Smooth muscle cell (in vitro differentiated cells): ENCODE data around the gene KLHL33. TPM values are rescaled to one million over a fixed set of nuclear protein-coding genes. Genes with fewer than 3 reads are reported as not detected.
A peak's percentile ranks its signal among the peaks of the same experiment; 100 is the strongest.

Experiments used
- DNase-seq: peaks from one replicate; lab custom pipeline; 2025; ENCODE audit not compliant: unreplicated experiment; lab: John Stamatoyannopoulos, UW
- H2AFZ ChIP-seq: fragments of 200-600 bp; sonication (generic); 2 replicates; pipeline ENCODE4 v1.6.0; 2016; ENCODE audit warnings: antibody characterized with exemption, low read depth, mild to moderate bottlenecking
- H3F3A ChIP-seq: fragments of 200-600 bp; sonication (generic); 2 replicates; pipeline ENCODE4 v1.6.0; 2017; ENCODE audit warnings: antibody characterized with exemption, low read depth
- H3K27ac ChIP-seq: fragments of 200-600 bp; sonication (generic); 2 replicates; pipeline ENCODE4 v1.5.1; 2016; ENCODE audit warnings: low read depth, mild to moderate bottlenecking
- H3K27me3 ChIP-seq: fragments of 200-600 bp; sonication (generic); 2 replicates; pipeline ENCODE4 v1.6.1; 2016; ENCODE audit warnings: low read depth, mild to moderate bottlenecking
- H3K36me3 ChIP-seq: fragments of 200-600 bp; sonication (generic); 2 replicates; pipeline ENCODE4 v1.5.1; 2016; ENCODE audit warnings: low read depth
- H3K4me1 ChIP-seq: fragments of 200-600 bp; sonication (generic); 2 replicates; pipeline ENCODE4 v1.5.1; 2016; ENCODE audit warnings: low read depth
- H3K4me2 ChIP-seq: fragments of 200-600 bp; sonication (generic); 2 replicates; pipeline ENCODE4 v1.6.0; 2016; ENCODE audit warnings: mild to moderate bottlenecking
- H3K4me3 ChIP-seq: fragments of 200-600 bp; sonication (generic); 2 replicates; pipeline ENCODE4 v1.5.1; 2016; ENCODE audit warnings: mild to moderate bottlenecking
- H3K79me2 ChIP-seq: fragments of 200-600 bp; sonication (generic); 2 replicates; pipeline ENCODE4 v1.6.0; 2016; ENCODE audit warnings: low read depth, mild to moderate bottlenecking
- H3K9ac ChIP-seq: fragments of 200-600 bp; sonication (generic); 2 replicates; pipeline ENCODE4 v1.6.0; 2016; ENCODE audit warnings: low read depth
- H3K9me3 ChIP-seq: fragments of 200-600 bp; sonication (generic); replicated peaks from 2 replicates; pipeline ENCODE4 v1.5.1; 2016; ENCODE audit warnings: low read depth
- H4K20me1 ChIP-seq: fragments of 200-600 bp; sonication (generic); 2 replicates; pipeline ENCODE4 v1.6.0; 2016; ENCODE audit warnings: low read depth
- WGBS: methylation state at CpG from one replicate; pipeline ENCODE4 v1.1.7; 2016; ENCODE audit warnings: low lambda C conversion rate; 5-methylcytosine and 5-hydroxymethylcytosine counted together
- polyA plus RNA-seq: library from polyadenylated mRNA; unstranded; fragments of >200 nt; fragmentation: Nextera tagmentation; extraction: Ambion mirVana; gene quantifications from 2 replicates; pipeline ENCODE4 v1.2.1, GENCODE V29; 2016
- total RNA-seq: library from RNA; depleted of rRNA; stranded (reverse); fragments of >200 nt; gene quantifications from 2 replicates; pipeline ENCODE4 v1.2.3, GENCODE V29; 2014
- TF ChIP-seq, protein P1 (sequence below): fragments of 200-600 bp; sonication (generic); IDR thresholded peaks from 2 replicates; pipeline ENCODE4 v1.5.1; 2017; ENCODE audit warnings: borderline replicate concordance, mild to moderate bottlenecking, antibody characterized with exemption; ENCODE audit not compliant: insufficient read depth, poor library complexity, severe bottlenecking

The KLHL33 gene
- total and polyA plus RNA-seq, 2 experiments from 2014 or later = 0.08 TPM; not detected in 1

DNA sequence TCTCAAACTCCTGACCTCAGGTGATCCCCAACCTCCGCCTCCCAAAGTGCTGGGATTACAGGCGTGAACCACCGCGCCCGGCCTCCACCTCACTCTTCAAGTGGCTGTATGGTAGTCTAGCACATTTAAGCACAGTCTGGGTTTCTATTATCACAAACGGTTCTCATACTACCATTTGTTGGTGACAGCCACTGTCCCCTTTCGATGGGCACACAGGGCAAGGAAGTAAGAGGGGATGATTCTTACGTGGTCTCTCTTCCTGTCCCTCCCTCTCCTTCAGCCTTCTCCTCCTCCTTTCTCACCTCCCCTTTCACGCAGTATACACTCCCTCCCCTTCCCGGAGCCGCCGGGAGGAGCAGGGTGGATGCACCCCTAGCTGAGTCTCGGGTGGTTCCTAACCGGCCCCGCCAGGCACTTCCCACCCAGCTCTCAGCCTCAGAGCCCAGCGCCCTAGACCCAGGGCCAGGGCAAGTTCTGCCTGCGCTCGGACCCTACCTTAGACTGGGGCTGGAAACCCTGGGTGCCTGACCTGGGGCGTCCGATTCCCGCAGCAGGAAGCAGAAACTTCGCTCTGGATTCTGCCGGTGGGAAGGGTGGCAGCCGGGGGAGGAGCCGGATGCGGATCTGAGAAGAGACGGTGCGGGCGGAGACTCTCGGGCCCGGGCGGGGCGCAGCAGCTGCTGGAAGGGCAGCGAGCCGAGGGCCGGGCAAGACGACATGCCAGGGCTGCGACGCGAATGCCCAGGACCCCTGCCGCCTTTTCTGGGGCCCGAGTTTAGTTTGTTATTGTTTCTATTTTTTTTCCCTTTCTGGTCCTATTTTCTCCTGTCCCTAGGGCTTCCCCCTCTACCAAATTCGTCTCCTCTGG, 22.9 kb downstream of the KLHL33 start, which contains the start of gene TEP1:
Gene TEP1 (minus strand): TSS at position 626 of the 868 bp plus-strand sequence. CDS start 5,062 bp downstream, outside the sequence.
- Histone ChIP-seq H2AFZ (peak within 1 kb of the TSS; percentile 88), H3K27ac (peak within 1 kb of the TSS; percentile 66), H4K20me1 (peaks cover 4% of the 10 kb centered on the region), H3K79me2 (peaks cover 13% of the 10 kb centered on the region), H3K4me2 (peak within 1 kb of the TSS; percentile 84), H3K27me3 (no peaks in the 10 kb centered on the region), H3F3A (no peaks in the 10 kb centered on the region), H3K36me3 (no peaks in the 10 kb centered on the region), H3K9me3 (no peaks in the 10 kb centered on the region), H3K4me1 (peaks cover 5% of the 10 kb centered on the region), H3K9ac (peak within 1 kb of the TSS; percentile 72), H3K4me3 (peak within 1 kb of the TSS; percentile 87)
- DNase-seq = peak; percentile 60
- TF ChIP-seq, protein P1, sequence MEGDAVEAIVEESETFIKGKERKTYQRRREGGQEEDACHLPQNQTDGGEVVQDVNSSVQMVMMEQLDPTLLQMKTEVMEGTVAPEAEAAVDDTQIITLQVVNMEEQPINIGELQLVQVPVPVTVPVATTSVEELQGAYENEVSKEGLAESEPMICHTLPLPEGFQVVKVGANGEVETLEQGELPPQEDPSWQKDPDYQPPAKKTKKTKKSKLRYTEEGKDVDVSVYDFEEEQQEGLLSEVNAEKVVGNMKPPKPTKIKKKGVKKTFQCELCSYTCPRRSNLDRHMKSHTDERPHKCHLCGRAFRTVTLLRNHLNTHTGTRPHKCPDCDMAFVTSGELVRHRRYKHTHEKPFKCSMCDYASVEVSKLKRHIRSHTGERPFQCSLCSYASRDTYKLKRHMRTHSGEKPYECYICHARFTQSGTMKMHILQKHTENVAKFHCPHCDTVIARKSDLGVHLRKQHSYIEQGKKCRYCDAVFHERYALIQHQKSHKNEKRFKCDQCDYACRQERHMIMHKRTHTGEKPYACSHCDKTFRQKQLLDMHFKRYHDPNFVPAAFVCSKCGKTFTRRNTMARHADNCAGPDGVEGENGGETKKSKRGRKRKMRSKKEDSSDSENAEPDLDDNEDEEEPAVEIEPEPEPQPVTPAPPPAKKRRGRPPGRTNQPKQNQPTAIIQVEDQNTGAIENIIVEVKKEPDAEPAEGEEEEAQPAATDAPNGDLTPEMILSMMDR = no peak
- WGBS = under 1% methylated on average over 43 of the region's 43 CpGs

DNA sequence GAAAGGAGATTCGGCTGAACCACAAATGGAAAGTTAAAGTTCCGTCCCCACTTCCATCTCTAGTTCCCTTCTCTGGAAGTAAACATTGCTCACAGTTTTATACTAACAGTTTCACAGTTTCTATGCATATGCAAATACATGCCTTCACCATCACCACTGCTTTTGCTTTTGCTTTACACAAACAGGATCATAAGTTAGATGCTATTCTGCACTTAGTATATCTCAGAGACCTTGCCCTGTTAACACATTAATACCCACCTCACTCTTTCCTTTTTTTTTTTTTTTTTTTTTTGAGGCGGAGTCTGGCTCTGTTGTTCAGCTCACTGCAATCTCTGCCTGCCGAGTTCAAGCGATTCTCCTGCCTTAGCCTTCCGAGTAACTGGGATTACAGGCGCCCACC, 23.6 kb downstream of the KLHL33 start:
- H4K20me1 ChIP-seq = peaks cover 4% of the 10 kb centered on the region
- no peaks in the 10 kb centered on the region for H3K27me3 ChIP-seq
- peak overlapping the region; percentile 87 for H3K4me3 ChIP-seq
- no peaks in the 10 kb centered on the region for H3F3A ChIP-seq
- H3K36me3 ChIP-seq = no peaks in the 10 kb centered on the region
- peaks cover 13% of the 10 kb centered on the region for H3K79me2 ChIP-seq
- peaks cover 5% of the 10 kb centered on the region for H3K4me1 ChIP-seq
- H3K9ac ChIP-seq = peak overlapping the region; percentile 72
- WGBS = 12% methylated on average over 7 of the region's 7 CpGs
- peak overlapping the region; percentile 66 for H3K27ac ChIP-seq
- H2AFZ ChIP-seq = peak overlapping the region; percentile 88
- H3K9me3 ChIP-seq = no peaks in the 10 kb centered on the region
- peak overlapping the region; percentile 84 for H3K4me2 ChIP-seq
- TF ChIP-seq, protein P1 = no peak
- DNase-seq = no peak

- Histone ChIP-seq H2AFZ (no peak overlapping the region), H3K9me3 (no peaks in the 10 kb centered on the region), H3K4me1 (peaks cover 5% of the 10 kb centered on the region), H3K4me3 (no peak overlapping the region), H3K79me2 (peaks cover 18% of the 10 kb centered on the region), H3K36me3 (peaks cover 7% of the 10 kb centered on the region), H3F3A (no peaks in the 10 kb centered on the region), H3K27ac (peak overlapping the region; percentile 48), H3K9ac (no peak overlapping the region), H3K27me3 (no peaks in the 10 kb centered on the region), H3K4me2 (peak overlapping the region; percentile 35), H4K20me1 (peaks cover 4% of the 10 kb centered on the region)
- TF ChIP-seq, protein P1 = no peak
- 39% methylated on average over 2 of the region's 2 CpGs for WGBS
- no peak for DNase-seq
Measured at GRCh38 chr14:20409226-20409625, 26.7 kb downstream of the KLHL33 start.
